ENCODE results near the gene DHX38. TPM values are rescaled to one million over a fixed set of nuclear protein-coding genes. Genes with fewer than 3 reads are reported as not detected.

DHX38 gene
- total and polyA plus RNA-seq, 2 of the 13 experiments (the other 11 are each of a cell fraction or from before 2014, with no cell fraction given) = 54.4 to 85.9 TPM

DNA sequence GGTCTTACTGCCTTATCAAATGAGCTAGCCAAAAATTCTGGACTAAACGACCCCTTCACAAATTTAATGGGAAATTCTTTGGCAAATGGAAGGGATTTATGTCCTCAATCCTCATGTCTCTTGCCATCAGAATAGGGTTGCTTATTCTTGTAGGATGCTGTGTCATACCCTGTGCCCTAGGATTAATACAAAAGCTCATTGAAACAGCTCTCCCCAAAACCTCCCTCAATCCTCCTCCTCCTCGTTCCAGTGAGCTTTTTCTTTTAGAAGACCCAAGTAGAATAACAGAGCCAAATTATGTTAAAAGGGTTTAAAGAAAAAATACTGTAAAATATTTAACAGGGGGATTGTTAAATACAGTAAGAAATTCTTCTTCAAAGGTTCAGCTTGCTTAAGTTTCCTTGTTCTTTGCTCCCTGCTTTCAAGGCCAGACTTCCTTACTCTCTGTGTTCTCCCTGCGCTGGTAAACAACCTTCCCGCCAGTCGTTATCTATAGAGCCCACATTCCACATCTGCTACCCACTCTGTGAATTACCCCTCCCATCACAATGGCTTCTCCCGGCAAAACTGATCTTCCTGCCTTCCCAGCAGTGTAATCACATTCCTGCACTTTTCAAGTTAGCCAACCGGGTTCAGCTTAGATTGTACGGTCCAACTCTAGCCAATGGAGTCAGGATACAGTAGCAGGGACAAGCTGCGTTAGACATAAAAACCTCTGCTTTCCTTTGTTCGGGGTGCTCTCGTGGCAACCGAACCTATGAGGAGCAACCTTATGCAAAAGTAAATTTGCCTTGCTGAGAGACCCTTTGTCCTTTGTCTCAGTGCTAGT is 20.9 kb upstream of the DHX38 start:
- Histone ChIP-seq H3K36me3 (replicated peaks in 1 of 2; ENCODE audit: control insufficient read depth in 1 of 2, insufficient read depth in 2 of 2, low read length in 2 of 2) (peaks cover 2 to 3% of the 10 kb centered on the region in 2 experiments; a peak in 4 of 5 replicates), H2AFZ (ENCODE audit: low read length) (peak overlapping the region; percentile 22), H3K79me2 (ENCODE audit: insufficient read depth, low read length) (no peaks in the 10 kb centered on the region), H3K4me2 (ENCODE audit: low read depth, low read length) (peak overlapping the region; percentile 61), H3K27ac (ENCODE audit: extremely low read length, insufficient read depth, low read length) (peak overlapping the region; percentile 90), H4K20me1 (ENCODE audit: insufficient read depth, low read length) (no peaks in the 10 kb centered on the region), H3K9me3 (ENCODE audit: low read length) (no peaks in the 10 kb centered on the region), H3K4me3 (replicated peaks in 1 of 3; ENCODE audit: insufficient read depth in 1 of 3, low read depth in 2 of 3, low read length in 3 of 3) (peak overlapping the region in 1 of 3 experiments; percentile 19; a peak in 1 of 6 replicates), H3K9ac (ENCODE audit: insufficient read depth, low read depth, low read length) (peak overlapping the region; percentile 50), H3K4me1 (ENCODE audit: insufficient read depth, low read length) (peaks cover 53% of the 10 kb centered on the region), H3K27me3 (ENCODE audit: control insufficient read depth in 1 of 2, insufficient read depth in 2 of 2, low read length in 2 of 2) (no peaks in the 10 kb centered on the region)
- peak; percentile 96 for ATAC-seq
- ChIA-PET CTCF (ENCODE audit: low intra/inter-chr PET ratio, low total read pairs) (no interaction called here), POLR2A (interaction anchor here (0.8 to 4.2 kb wide), 13 partner anchors 9 to 179 kb away, joined by 3 to 51 read pairs (median 9); partner anchors contain the start of genes DHX38, HP, HPR and TXNL4B)
- peak; percentile 97 for FAIRE-seq
- WGBS (ENCODE audit: low lambda C conversion rate) = 7% methylated on average over 12 of the region's 12 CpGs
- in situ Hi-C loops (cut with HindIII; ENCODE audit: extremely low pct_ligation_motif_present, low pct_unique_long_range_greater_than_20kb) = no loop called here
- BruUV-seq (replicated peaks) = TSS peak; percentile 71
- peak; percentile 96 for DNase-seq (ENCODE audit: low spot score)
- intact Hi-C loops (cut with micrococcal nuclease; ENCODE audit: unreplicated experiment) = no loop called here
- TF ChIP-seq ZNF138 (CRISPR knock-in tag; IDR thresholded peaks at IDR 0.05; ENCODE audit: low read depth) (no peak), HMG20B (CRISPR knock-in tag; conservative IDR thresholded peaks at IDR 0.05) (peak; percentile 46; the same call in 1 of the 2 replicates), RARA (CRISPR knock-in tag; IDR thresholded peaks at IDR 0.05) (peak; percentile 62; the same call in 1 of the 2 replicates), KAT8 (CRISPR knock-in tag; IDR thresholded peaks at IDR 0.05) (peak; percentile 77; the same call in 1 of the 2 replicates), ZNF672 (CRISPR knock-in tag; IDR thresholded peaks at IDR 0.05) (no peak), DNMT1 (CRISPR knock-in tag; IDR thresholded peaks at IDR 0.05) (no peak), SETDB1 (CRISPR knock-in tag; IDR thresholded peaks at IDR 0.05; ENCODE audit: borderline replicate concordance) (no peak)
- TF ChIP-seq, protein P1, sequence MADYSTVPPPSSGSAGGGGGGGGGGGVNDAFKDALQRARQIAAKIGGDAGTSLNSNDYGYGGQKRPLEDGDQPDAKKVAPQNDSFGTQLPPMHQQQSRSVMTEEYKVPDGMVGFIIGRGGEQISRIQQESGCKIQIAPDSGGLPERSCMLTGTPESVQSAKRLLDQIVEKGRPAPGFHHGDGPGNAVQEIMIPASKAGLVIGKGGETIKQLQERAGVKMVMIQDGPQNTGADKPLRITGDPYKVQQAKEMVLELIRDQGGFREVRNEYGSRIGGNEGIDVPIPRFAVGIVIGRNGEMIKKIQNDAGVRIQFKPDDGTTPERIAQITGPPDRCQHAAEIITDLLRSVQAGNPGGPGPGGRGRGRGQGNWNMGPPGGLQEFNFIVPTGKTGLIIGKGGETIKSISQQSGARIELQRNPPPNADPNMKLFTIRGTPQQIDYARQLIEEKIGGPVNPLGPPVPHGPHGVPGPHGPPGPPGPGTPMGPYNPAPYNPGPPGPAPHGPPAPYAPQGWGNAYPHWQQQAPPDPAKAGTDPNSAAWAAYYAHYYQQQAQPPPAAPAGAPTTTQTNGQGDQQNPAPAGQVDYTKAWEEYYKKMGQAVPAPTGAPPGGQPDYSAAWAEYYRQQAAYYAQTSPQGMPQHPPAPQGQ (CRISPR knock-in tag; IDR thresholded peaks at IDR 0.05; ENCODE audit: borderline replicate concordance) = no peak
- TF ChIP-seq, protein P2, sequence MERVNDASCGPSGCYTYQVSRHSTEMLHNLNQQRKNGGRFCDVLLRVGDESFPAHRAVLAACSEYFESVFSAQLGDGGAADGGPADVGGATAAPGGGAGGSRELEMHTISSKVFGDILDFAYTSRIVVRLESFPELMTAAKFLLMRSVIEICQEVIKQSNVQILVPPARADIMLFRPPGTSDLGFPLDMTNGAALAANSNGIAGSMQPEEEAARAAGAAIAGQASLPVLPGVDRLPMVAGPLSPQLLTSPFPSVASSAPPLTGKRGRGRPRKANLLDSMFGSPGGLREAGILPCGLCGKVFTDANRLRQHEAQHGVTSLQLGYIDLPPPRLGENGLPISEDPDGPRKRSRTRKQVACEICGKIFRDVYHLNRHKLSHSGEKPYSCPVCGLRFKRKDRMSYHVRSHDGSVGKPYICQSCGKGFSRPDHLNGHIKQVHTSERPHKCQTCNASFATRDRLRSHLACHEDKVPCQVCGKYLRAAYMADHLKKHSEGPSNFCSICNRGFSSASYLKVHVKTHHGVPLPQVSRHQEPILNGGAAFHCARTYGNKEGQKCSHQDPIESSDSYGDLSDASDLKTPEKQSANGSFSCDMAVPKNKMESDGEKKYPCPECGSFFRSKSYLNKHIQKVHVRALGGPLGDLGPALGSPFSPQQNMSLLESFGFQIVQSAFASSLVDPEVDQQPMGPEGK (CRISPR knock-in tag; IDR thresholded peaks at IDR 0.05) = peak; percentile 94
- TF ChIP-seq, protein P3, sequence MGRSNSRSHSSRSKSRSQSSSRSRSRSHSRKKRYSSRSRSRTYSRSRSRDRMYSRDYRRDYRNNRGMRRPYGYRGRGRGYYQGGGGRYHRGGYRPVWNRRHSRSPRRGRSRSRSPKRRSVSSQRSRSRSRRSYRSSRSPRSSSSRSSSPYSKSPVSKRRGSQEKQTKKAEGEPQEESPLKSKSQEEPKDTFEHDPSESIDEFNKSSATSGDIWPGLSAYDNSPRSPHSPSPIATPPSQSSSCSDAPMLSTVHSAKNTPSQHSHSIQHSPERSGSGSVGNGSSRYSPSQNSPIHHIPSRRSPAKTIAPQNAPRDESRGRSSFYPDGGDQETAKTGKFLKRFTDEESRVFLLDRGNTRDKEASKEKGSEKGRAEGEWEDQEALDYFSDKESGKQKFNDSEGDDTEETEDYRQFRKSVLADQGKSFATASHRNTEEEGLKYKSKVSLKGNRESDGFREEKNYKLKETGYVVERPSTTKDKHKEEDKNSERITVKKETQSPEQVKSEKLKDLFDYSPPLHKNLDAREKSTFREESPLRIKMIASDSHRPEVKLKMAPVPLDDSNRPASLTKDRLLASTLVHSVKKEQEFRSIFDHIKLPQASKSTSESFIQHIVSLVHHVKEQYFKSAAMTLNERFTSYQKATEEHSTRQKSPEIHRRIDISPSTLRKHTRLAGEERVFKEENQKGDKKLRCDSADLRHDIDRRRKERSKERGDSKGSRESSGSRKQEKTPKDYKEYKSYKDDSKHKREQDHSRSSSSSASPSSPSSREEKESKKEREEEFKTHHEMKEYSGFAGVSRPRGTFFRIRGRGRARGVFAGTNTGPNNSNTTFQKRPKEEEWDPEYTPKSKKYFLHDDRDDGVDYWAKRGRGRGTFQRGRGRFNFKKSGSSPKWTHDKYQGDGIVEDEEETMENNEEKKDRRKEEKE (IDR thresholded peaks at IDR 0.05) = no peak
- TF ChIP-seq, protein P4, sequence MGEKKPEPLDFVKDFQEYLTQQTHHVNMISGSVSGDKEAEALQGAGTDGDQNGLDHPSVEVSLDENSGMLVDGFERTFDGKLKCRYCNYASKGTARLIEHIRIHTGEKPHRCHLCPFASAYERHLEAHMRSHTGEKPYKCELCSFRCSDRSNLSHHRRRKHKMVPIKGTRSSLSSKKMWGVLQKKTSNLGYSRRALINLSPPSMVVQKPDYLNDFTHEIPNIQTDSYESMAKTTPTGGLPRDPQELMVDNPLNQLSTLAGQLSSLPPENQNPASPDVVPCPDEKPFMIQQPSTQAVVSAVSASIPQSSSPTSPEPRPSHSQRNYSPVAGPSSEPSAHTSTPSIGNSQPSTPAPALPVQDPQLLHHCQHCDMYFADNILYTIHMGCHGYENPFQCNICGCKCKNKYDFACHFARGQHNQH (CRISPR knock-in tag; IDR thresholded peaks at IDR 0.05) = peak; percentile 85
- TF ChIP-seq, protein P5, sequence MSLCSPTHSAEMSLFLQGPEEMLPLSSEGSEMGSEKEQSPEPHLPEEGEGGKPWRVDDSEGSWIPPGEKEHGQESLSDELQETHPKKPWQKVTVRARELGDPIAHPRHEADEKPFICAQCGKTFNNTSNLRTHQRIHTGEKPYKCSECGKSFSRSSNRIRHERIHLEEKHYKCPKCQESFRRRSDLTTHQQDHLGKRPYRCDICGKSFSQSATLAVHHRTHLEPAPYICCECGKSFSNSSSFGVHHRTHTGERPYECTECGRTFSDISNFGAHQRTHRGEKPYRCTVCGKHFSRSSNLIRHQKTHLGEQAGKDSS (CRISPR knock-in tag; IDR thresholded peaks at IDR 0.05; ENCODE audit: borderline replicate concordance, low read depth) = no peak
- TF ChIP-seq, protein P6, sequence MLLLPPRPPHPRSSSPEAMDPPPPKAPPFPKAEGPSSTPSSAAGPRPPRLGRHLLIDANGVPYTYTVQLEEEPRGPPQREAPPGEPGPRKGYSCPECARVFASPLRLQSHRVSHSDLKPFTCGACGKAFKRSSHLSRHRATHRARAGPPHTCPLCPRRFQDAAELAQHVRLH (CRISPR knock-in tag; IDR thresholded peaks at IDR 0.05; ENCODE audit: borderline replicate concordance, low read depth) = 0 out of 2 replicates have a peak, but pooled peaks have one; percentile 23
